Measurements from ENCODE around the gene FBXL16. TPM values are rescaled to one million over a fixed set of nuclear protein-coding genes. Genes with fewer than 3 reads are reported as not detected.
A peak's percentile ranks its signal among the peaks of the same experiment; 100 is the strongest.

FBXL16 gene
- total RNA-seq, 1 donor: under 0.01 TPM

DNA sequence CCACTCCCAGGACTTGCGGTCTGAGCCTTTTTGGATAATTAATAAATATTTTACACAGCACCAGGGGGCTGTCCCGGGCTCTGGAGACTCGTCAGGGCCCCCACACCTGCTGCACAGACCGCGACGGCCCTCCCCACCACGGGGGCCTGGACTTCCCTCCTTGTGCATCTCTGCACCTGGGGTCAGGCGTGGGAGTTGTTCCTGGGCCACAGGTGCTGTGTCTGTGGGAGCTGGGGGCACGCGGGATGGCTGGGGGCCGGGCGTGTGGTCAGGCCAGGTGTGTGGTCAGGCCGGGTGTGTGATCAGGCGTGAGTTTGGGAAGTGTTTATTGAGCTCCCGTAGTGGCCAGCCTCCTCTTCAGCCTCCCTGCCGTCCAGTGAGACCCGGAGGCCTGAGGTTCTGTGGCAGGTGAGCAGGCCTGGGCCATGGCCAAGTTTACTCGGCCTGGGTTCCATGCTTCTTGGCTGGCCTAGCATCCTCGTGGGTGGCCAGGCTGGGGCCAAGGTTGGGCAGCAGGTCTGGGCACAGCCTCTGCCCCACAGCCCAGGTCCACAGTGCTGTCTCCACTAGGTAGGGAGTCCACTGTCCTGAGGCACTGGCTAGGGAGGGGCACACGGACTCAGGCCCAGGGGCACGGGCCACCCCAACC, 27.3 kb downstream of the FBXL16 start:
- TF ChIP-seq, protein P1, sequence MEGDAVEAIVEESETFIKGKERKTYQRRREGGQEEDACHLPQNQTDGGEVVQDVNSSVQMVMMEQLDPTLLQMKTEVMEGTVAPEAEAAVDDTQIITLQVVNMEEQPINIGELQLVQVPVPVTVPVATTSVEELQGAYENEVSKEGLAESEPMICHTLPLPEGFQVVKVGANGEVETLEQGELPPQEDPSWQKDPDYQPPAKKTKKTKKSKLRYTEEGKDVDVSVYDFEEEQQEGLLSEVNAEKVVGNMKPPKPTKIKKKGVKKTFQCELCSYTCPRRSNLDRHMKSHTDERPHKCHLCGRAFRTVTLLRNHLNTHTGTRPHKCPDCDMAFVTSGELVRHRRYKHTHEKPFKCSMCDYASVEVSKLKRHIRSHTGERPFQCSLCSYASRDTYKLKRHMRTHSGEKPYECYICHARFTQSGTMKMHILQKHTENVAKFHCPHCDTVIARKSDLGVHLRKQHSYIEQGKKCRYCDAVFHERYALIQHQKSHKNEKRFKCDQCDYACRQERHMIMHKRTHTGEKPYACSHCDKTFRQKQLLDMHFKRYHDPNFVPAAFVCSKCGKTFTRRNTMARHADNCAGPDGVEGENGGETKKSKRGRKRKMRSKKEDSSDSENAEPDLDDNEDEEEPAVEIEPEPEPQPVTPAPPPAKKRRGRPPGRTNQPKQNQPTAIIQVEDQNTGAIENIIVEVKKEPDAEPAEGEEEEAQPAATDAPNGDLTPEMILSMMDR (IDR thresholded peaks at IDR 0.05; ENCODE audit: insufficient read depth, low read length): no peak
- no peak overlapping the region for H3K4me3 ChIP-seq (ENCODE audit: low read depth, low read length)
- no peak for DNase-seq (ENCODE audit: low read depth)

DNA sequence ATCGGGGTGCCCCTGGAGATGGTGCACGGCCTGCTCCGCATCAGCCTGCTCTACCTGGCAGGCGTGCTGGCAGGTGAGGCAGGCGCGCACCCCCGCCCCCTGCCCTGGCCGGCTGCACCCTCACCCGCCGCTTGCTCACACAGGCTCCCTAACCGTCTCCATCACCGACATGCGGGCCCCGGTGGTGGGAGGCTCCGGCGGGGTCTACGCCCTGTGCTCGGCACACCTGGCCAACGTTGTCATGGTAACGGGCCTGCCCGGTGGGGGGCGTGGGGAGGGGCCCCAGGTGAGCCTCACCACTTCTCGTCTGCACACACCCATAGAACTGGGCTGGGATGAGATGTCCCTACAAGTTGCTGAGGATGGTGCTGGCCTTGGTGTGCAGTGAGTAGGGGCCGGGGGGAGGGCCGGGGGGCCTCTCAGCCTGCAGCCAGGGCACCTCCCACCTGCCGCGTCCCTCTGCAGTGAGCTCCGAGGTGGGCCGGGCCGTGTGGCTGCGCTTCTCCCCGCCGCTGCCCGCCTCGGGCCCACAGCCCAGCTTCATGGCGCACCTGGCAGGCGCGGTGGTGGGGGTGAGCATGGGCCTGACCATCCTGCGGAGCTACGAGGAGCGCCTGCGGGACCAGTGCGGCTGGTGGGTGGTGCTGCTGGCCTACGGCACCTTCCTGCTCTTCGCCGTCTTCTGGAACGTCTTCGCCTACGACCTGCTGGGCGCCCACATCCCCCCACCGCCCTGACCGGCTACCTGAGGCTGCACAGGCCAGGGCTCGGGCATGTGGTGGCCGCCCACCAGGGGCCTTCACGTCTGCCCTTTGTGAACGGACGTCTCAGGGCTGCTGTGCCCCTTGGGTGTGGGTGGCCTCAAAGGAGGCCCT, 28.0 kb downstream of the FBXL16 start:
- DNase-seq (ENCODE audit: low read depth): no peak
- H3K4me3 ChIP-seq (ENCODE audit: low read depth, low read length): no peak overlapping the region
- TF ChIP-seq, protein P1 (IDR thresholded peaks at IDR 0.05; ENCODE audit: insufficient read depth, low read length): no peak

DNA sequence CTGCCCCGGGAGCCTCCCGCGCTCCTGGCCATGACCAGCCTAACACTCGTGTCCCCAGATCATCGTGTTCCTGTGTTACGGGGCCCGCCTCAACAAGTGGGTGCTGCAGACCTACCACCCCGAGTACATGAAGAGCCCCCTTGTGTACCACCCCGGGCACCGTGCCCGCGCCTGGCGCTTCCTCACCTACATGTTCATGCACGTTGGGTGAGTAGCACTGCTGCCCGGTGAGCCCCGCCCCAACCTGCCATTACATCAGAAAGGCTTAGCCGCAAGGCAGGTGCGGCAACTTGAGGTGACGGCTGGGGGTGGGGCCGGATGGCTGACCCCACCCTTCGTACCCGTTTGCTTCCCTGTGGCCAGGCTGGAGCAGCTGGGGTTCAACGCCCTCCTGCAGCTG, 28.7 kb downstream of the FBXL16 start:
- TF ChIP-seq, protein P1 (IDR thresholded peaks at IDR 0.05; ENCODE audit: insufficient read depth, low read length): no peak
- no peak overlapping the region for H3K4me3 ChIP-seq (ENCODE audit: low read depth, low read length)
- DNase-seq (ENCODE audit: low read depth): no peak

DNA sequence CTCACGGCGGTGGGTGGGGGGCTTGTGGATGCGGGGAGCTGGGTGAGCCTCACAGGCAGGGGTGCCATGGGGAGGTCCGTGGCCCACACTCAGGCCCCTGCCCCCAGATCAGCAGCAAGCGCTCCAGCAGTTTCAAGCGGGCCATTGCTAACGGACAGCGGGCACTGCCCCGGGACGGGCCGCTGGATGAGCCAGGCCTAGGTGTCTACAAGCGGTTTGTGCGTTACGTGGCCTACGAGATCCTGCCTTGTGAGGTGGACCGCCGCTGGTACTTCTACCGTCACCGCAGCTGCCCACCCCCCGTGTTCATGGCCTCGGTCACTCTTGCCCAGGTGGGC, 29.1 kb downstream of the FBXL16 start:
- TF ChIP-seq, protein P1 (IDR thresholded peaks at IDR 0.05; ENCODE audit: insufficient read depth, low read length): no peak
- H3K4me3 ChIP-seq (ENCODE audit: low read depth, low read length): no peak overlapping the region
- DNase-seq (ENCODE audit: low read depth): no peak

DNA sequence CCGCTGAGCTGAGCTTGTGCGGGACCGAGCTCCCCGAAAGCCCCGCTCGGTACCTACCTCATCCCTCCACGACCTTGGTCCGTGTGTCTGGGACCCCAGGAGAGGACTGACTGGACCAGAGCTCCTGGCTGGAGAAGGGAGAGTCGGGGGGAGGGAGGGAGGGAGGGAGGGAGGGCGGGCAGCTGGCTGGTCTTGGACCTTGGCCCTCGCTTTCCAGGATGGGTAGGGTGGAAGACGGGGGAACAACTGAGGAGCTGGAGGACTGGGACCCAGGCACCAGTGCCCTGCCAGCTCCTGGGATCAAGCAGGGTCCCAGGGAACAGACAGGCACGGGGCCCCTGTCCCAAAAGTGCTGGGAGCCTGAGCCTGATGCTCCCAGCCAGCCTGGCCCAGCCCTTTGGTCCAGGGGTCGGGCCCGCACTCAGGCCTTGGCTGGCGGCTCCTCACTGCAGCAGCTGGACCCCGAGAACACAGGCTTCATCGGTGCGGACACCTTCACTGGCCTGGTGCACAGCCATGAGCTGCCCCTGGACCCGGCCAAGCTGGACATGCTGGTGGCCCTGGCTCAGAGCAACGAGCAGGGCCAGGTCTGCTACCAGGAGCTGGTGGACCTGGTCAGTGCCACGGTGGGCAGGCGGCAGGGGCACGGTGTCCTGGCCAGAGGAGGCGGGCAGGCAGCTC, 29.6 kb downstream of the FBXL16 start:
- TF ChIP-seq, protein P1 (IDR thresholded peaks at IDR 0.05; ENCODE audit: insufficient read depth, low read length): no peak
- peak overlapping the region; percentile 48 for H3K4me3 ChIP-seq (ENCODE audit: low read depth, low read length)
- DNase-seq (ENCODE audit: low read depth): no peak

DNA sequence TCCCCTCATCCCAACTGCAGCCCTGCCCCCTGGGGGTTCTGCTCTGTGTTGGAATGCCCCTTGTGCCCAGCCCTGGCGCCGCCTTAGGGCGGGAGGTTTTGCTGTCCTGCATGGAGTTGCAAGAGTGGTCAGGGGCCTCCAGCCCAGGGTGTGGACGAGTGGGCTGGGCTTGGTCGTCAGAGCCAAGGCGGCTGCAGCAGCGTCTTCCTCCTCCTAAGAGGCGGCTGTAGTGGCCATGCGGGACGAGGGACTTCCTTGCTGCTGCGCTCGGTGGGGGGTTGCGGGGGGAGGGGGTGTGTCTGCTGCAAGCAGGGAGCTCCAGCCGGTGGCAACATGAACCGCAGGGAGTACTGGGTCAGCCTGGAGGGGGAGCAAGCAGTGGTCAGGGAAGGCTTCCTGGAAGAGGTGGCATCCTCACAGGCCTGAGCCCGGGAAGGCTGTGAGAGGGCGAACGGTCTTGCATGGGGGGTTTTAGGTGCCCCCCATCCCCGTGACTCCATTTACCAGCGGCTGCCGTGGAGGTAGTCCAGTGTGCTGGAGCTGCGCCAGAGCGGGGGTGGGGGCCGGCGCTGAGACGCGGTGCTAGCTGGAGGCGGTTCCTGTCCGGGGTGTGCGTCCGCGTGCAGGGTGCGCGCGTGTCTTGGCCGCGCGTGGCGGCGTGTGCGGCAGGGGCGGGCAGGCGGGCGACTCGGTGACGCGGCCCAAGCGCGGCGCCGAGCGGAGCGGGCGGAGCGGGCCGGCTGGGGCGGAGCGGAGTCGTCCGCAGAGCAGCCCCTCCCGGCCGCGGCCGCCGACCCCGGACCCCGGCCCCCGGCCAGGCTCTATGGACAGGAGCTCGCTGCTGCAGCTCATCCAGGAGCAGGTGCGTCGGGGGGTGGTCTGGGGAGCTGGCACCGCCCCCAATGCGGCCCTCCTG, 30.4 kb downstream of the FBXL16 start, which contains the start of gene RHBDL1:
TSS of gene RHBDL1 (plus strand) at position 704 of the 916 bp plus-strand sequence. CDS start at position 824, 120 bp downstream.
- H3K4me3 ChIP-seq (ENCODE audit: low read depth, low read length): peak within 1 kb of the TSS; percentile 53
- peak; percentile 6 for DNase-seq (ENCODE audit: low read depth)
- TF ChIP-seq, protein P1 (IDR thresholded peaks at IDR 0.05; ENCODE audit: insufficient read depth, low read length): no peak

All from fibroblast of the aortic adventitia (primary cell).